GM19238 (cell line): Measurements from ENCODE around the gene COL4A2.

ENCODE experiments used
- DNase-seq: peaks from one replicate; pipeline ENCODE4 v3.0.0; 2011; ENCODE audit warnings: low spot score; ENCODE audit not compliant: insufficient read length

COL4A2 gene

GRCh38 chr13:110272227-110272626 lies 34.9 kb upstream of the COL4A2 start:
- DNase-seq: no peak

- DNase-seq: no peak
Measured at GRCh38 chr13:110272651-110273050, 34.4 kb upstream of the COL4A2 start.

GRCh38 chr13:110273254-110273653 lies 33.8 kb upstream of the COL4A2 start:
- no peak for DNase-seq

- no peak for DNase-seq
Measured at GRCh38 chr13:110274687-110275086, 32.4 kb upstream of the COL4A2 start.

DNA sequence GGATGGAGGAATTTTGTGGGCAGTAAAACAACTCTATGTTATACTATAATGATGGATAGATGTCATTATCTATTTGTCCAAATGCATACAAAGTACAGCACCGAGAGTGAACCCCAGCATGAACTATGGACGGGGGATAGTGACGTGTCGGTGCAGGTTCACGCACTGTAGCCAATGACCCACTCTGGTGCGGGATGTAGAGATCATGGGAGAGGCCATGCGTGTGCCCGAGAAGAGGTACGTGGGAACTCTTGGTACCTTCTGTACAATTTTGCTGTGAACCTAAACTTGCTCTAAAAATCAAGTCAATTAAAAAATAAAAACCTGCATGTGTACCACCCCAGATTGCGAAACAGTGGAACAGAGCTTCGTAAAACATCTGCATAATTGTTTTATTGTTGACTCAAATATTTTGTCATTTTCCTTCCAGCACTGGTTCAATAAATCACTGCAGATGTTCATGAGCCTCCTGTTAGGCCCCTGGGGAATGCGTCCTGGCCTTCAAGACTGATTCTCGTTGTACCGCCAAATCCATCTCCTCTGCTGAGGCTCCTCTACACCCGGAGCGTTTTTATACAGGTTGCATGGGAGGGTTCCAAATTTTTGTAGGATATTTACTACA lies 31.0 kb upstream of the COL4A2 start:
- DNase-seq: no peak

DNA sequence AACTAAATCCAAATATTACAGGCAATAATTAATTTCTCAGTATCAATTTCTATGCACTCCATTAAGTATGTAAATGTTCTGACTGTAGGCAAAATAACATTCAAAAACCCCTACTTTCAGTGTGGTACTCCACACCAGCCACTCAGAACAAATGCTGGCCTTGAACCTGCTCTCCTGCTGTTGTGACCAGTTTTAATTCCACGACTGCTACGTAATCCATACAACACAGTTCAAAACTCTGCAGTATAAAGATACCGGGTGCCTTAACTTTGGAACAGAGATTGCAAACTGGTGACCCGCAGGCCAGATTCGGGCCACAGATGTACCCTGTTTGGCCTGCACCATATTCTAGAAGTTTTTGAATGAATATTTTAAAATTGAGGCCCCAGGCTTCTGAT lies 30.5 kb upstream of the COL4A2 start:
- no peak for DNase-seq

GRCh38 chr13:110277357-110277975 lies 29.6 kb upstream of the COL4A2 start:
- DNase-seq: no peak

DNA sequence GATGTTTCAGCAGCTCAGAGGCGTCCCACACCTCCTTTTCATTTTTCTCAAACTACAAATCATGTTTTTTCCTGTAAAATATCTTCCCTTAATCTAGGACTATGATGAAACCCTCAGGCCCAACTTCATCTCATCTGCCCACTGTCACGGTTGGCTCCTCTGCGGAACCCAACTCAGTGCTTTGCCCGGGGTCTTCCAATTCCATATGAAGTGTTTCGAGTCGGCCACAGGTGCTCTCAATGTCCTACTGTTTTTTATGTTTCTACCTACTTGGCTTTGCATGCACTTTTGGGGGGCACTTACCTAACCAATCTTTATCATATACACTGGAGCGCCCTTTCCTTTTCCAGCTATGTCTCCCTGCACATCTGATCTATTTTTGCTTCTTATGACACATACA lies 28.2 kb upstream of the COL4A2 start:
- DNase-seq: no peak

- no peak for DNase-seq
Measured at GRCh38 chr13:110279684-110280083, 27.4 kb upstream of the COL4A2 start.

GRCh38 chr13:110280231-110280813 lies 26.8 kb upstream of the COL4A2 start:
- no peak for DNase-seq

DNA sequence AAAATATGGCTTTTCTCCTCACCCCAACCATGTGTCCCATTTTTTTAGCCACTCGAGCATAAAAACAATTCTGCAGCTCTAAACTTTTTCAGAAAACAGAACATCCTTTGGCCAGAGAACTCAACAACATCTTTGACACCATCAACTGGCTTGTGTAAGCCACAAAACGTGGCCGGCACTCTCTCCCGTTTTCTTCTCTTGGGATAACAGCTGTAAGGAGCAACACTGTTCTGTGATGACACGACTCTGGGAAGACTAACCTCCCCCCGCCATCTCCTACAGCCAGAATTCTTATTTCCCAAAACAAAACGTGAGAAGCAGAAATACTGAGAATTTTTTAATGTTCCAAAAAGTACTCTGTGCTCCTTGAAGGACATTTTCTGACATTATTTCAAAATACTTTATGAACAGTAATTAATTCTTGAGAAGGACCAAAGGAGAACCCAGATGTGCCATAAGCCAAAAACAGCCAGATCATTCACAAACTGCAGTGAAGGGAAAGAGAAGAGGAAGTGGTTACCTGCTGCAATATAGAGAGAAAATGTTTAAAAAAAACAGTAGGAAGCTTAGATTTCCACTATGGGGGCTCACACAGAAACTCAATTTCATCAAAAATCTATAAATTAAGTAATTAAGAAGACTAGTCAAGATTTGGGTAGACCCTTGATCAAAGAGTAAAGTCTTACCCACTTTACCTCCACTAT lies 25.9 kb upstream of the COL4A2 start:
- no peak for DNase-seq

DNA sequence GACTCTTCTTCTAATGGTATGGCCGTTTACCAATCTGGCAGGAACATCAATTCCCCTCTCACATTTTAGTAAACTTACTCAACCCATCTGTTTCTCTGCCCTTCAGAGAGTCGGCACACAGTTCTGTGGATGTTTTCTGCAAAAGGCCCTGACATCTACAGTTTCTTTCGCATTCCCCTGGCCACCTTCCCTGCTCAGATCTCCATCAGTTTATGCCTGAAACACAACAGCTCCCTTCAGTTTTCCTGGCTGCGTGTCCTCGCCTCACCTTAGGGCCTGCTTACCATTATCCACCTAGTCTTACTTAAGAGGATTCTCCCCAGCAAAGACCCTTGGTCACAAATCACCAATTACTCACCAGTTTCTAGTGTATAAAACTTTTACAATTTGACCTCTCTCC lies 25.3 kb upstream of the COL4A2 start:
- DNase-seq: no peak

DNA sequence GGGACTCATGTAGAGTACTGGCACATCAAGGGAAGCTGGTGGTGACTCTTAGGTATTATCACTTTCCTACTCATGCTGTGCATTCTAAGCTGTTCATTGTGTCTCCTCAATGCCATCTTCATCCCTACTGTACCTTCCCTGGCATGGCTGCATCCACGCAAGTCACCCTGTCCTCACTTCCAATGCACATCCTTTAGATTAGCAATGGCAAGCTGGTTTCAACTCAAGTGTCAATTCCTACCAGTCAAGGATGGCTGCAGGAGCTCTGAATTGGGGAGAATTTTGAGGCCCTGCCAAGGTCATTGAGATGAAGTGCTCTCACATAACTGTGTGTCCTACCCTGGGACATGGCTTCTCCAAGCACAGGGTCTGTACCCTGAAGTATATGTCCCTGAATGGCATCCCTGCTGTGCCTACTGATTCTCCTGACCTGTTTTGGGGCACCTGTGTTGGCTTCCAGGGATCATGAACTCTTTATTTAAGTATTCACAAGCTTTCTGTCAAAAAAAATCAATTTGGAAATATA lies 24.7 kb upstream of the COL4A2 start:
- DNase-seq: no peak

DNA sequence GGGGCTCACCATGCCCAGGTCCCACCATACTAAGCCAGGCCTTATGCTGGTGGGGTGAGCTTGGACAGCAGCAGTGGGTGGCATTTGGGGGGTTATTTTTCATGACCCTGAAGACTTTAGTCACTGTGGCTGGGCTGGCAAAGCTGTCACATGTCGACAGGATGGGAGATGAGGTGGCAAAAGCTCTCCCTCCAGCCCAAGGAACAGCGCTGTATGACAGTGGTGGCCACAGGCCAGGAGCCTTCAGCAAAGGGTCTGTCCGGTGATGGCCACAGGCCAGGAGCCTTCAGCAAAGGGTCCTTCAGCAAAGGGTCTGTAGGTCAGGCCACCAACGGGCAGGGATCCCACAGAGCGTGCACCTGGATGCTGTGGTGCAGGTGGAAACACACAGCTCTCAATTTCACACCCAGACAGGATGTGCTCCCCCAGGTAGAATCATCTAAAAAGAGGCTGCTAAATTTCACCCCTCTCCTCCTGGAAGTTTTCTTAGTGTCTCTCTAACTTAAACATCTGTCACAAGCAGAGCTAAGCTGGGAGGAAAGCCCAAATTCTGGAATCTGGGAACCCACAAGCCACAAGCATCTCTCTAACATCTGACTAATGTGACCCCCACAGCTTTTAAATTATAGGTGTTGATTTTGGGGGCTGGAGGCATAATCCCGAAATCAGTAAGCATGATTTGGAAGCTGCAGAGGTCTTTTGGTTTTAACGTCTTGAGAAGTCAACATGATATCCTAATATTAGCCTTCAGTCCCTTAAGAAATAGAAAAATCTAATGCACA lies 23.2 kb upstream of the COL4A2 start:
- no peak for DNase-seq

DNA sequence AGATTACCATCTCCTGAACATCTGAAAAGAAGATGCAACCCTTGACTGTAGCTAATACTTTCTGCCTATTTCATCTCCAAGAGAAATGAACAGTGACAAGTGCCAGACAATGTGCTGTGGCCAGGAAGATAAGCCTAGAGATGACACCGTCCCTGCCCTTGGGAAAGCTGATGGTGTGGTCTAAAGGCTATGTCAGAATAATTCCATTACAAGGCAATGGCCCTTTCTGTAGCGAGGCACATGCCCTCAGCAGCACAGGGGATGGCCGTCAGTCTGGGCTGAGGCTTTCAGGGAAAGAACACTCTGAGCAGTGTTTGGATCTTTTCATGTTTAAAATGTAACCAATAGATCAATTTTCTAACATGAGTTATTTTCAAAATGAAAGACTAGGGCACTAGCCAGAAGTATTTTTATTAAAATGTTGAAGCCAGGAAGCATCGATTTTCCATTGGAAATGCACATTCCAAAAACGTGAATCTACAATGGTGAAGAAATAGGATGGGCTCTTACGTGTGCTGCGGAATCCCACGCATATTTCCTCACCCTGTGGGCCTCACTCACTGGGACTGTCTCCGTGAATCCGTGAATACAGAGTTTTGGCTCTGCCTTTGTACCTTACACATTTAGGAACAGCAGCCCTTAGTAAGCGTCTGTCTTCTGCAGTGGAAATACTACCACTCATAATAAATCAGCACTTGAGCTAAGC lies 22.2 kb upstream of the COL4A2 start:
- DNase-seq: no peak

GRCh38 chr13:110285991-110286832 lies 20.9 kb upstream of the COL4A2 start:
- no peak for DNase-seq

GRCh38 chr13:110286833-110287819 lies 20.0 kb upstream of the COL4A2 start:
- no peak for DNase-seq

GRCh38 chr13:110289174-110289573 lies 17.9 kb upstream of the COL4A2 start:
- no peak for DNase-seq

- DNase-seq: no peak
Measured at GRCh38 chr13:110289661-110290060, 17.4 kb upstream of the COL4A2 start.
